ENCODE results near the gene MRPL47.

- TF ChIP-seq CTCF (IDR thresholded peaks at IDR 0.05) (no peak), POLR2AphosphoS5 (IDR thresholded peaks at IDR 0.05; ENCODE audit: low read depth, low read length) (no peak)
Observed at GRCh38 chr3:179615458-179616173, 11.2 kb upstream of the MRPL47 start.

Data from Panc1 (cell line).